NCI-H2081 (cell line): Measurements from ENCODE around the gene PUM2.

Source experiments
- DNase-seq, 2 experiments: peaks; one replicate each; lab custom pipeline; 2025; lab: John Stamatoyannopoulos, UW

Gene PUM2

GRCh38 chr2:20218331-20219320 lies 132.0 kb downstream of the PUM2 start:
- no peak for DNase-seq

GRCh38 chr2:20217041-20217970 lies 133.3 kb downstream of the PUM2 start:
- DNase-seq: no peak

- no peak for DNase-seq
Observed at GRCh38 chr2:20216130-20217025, 134.3 kb downstream of the PUM2 start.

- DNase-seq: no peak
Observed at GRCh38 chr2:20215183-20216040, 135.2 kb downstream of the PUM2 start.

- DNase-seq: no peak
Observed at GRCh38 chr2:20214566-20215182, 136.0 kb downstream of the PUM2 start.

GRCh38 chr2:20213651-20214565 lies 136.7 kb downstream of the PUM2 start:
- no peak for DNase-seq

- no peak for DNase-seq
Observed at GRCh38 chr2:20212871-20213503, 137.7 kb downstream of the PUM2 start.

- no peak for DNase-seq
Observed at GRCh38 chr2:20212459-20212870, 138.2 kb downstream of the PUM2 start.

- DNase-seq: no peak
Observed at GRCh38 chr2:20211860-20212458, 138.7 kb downstream of the PUM2 start.

GRCh38 chr2:20211420-20211819 lies 139.2 kb downstream of the PUM2 start:
- no peak for DNase-seq

- DNase-seq: no peak
Observed at GRCh38 chr2:20210462-20210861, 140.2 kb downstream of the PUM2 start.

- no peak for DNase-seq
Observed at GRCh38 chr2:20209373-20210109, 141.1 kb downstream of the PUM2 start.

- DNase-seq: no peak
Observed at GRCh38 chr2:20208476-20208859, 142.2 kb downstream of the PUM2 start.

- DNase-seq: no peak
Observed at GRCh38 chr2:20207051-20207450, 143.6 kb downstream of the PUM2 start.

GRCh38 chr2:20205915-20206524 lies 144.6 kb downstream of the PUM2 start:
- DNase-seq: no peak

GRCh38 chr2:20205069-20205468 lies 145.6 kb downstream of the PUM2 start:
- DNase-seq: no peak
